Putamen (tissue), 1 donor: ENCODE measurements around the gene GUCY2D.
"Not testable (repeated sequence)": the region's sequence is repeated elsewhere in the genome, so short reads cannot be mapped to it uniquely, and the experiment has no call there.

Experiments used
- DNase-seq: peaks from one replicate; pipeline ENCODE4 v3.0.0-alpha.2; 2016; ENCODE audit warnings: low spot score

The GUCY2D gene

DNA sequence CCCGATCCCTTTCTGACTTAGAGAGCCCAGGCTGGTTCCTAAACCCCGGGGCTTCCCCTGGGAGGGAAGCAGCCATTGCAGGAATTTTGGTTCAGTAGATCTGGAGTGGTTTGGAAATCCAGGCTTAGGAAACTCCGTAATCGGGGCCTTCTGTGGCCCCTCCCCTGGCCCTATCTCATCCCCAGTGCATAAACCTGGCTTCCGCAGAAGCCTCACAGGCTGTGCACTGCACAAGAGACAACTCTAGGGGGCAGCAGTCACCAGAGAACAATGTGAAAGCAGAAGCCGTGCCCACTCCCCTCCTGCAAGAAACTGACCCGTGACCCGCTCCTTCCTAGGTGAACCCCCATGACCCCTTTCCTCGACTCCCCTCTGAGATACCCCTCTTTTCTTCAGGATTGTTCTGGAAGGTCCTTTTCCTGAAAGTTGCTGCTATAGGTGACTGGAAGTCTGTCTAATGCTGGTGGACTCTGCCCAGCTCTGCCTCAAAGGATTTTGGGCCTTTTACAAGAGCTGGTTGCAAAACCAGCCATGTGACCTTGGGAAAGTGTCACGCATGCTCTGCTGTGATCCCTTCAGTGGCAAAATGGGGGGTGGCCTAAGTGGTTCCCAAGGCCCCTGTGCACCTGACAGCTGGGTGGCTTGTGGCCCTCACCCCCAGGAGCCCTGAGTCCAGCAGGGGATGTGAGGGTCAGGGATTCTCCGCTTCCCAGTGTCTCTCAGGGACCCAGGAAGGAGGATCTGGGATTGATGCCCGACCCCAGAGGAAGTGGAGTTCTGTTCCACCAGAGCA is 14.4 kb downstream of the GUCY2D start:
- peak; percentile 29 for DNase-seq

DNA sequence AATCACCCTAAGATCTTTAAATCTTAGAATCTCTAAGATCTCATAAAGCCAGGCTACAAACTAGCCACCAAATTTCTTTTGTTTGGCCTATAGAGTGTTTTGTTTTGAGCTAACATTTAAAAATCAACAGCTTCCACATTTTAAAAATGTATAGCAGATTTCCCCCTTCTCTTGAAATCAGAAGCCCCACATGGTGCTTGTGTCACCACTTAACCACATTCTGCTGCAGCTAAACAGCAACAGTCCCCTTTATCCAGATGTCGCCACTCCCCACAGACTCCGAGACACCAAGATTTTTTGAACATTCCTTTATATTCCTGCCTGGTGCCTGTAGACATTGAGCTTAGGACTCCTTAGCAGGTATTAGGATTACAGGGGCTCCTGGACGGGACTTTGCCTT is 16.0 kb downstream of the GUCY2D start:
- DNase-seq: no peak

DNA sequence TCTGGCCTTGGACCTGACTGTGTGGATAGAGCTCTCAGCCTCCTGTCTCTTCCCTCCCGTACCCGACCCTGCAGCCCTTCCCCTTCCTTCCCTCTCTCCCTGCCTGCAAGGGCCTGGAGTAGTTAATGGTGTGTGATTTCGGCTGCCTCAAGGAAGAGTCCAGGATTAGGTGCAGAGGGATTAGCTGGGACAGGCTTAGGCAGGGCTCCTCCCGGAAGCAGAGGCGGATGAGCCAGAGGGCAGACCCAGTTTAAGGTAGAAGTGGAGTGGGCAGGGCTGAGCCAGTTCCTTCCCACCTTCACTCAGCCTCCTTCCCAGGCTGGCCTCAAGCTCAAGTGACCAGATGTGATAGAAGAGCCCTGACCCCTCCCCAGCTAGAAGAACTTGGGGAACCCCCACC is 16.8 kb downstream of the GUCY2D start:
- no peak for DNase-seq

DNA sequence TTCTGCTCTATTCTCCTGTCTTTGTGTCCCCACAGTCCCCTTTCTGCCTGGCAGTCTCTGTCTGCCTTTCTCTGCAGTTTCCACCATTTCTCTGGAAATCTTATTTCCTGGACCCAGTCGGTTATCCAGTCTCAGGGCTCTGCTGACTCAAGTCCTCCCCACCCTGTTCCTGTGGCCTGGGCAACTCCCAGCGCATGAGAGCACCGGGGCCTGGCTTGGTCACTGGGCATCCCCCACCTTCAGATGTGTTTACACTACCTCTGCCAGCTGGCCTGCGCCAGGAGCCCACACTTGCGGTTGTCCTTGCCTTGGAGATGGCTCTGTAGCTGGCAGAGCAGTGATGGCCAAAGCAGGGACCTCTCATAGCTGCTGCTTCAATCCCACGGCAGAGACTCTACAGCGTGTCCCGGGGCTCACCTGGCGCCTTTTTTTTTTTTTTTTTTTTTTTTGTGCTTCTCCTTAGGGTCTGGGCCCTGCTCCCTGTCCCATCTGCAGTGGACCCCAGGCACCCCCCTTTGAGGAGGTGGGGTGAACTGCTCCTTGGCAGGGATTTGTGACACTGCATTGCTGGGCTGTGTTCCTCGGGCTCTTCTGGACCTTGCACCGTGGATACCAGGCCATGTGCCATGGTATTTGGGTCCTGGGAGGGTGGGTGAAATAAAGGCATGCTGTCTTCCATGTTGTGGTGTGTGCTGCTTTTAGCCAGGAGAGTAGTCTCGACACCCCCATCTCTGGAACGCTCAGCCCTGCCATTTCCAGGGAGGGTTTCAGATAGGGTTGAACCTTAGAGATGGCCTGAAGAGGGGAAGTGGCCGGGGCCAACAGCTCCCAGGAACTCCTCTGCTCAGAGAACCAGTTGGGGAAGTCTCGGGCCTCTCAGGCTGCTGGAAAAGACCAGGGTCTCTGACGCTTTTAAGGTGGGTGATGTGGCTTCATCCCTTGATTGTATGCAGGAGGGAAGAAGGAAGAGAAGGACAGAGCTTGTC is 17.5 kb downstream of the GUCY2D start:
- no peak for DNase-seq

DNA sequence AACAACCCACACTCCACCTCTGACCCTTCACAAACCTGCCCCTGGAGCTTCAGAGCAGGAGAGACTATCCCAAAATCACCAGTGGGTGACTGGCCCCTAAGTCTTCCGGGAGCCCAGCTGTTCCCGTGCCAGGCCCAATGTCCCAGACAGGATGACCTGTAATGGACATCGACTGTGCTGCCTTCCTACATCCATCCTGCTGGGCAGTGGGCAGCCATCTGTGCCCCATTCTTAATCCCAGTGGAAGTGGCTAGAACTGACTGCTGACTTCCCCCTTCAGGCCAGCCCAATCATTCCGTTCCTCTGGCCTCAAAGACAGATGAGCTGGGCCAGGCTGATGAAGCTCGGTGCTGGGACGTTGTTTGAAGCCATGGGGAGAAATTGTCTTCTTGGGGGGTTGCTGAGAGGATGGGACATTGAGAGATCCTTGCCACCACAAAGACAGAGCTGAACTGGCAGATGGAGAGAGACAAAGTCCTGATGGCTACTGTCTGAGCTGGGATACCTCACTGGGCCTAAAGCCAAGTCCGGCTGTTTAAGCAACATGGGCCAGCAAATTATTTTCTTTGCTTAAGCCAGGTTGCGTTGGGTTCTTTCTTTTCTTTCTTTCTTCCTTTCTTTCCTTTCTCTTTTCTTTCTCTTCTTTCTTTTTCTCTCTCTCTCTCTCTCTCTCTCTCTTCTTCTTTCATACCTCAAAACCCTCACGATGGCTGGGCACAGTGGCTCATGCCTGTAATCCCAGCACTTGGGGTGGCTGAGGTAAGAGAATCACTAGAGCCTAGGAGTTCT is 18.6 kb downstream of the GUCY2D start:
- no peak for DNase-seq

DNA sequence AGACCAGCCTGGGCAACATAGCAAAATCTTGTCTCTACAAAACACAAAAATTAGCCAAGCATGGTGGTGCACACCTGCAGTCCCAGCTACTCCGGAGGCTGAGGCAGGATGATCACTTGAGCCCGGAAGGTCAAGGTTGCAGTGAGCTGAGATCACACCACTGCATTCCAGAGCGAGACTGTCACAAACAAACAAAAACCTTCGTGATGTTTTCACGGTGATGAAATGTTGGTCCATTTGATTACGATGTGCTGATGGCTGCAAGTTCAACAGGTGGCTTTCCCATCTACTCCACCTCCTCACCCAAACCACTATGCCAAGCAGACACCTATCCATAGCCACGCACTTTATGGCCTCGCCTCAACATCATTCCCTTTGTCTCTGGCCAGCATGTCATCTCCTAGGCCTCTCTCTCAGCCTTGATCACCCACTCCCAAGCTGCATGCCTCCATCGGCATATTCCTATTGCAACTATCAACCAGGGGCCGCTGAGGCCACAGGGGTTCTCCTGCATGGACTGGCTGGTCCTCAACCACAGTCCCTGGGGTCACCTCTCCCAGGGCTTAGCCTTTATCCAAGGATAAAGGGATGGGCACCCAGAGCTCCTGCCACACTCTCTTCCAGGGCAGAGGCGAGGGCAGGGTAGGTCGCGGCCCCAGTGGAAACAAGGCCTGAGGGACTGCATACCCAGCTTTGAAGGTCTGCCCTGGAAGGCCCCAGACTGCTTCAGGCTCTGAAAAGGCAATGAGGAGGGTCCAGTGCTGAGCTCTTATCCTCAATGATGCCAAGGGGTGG is 19.3 kb downstream of the GUCY2D start:
- no peak for DNase-seq

DNA sequence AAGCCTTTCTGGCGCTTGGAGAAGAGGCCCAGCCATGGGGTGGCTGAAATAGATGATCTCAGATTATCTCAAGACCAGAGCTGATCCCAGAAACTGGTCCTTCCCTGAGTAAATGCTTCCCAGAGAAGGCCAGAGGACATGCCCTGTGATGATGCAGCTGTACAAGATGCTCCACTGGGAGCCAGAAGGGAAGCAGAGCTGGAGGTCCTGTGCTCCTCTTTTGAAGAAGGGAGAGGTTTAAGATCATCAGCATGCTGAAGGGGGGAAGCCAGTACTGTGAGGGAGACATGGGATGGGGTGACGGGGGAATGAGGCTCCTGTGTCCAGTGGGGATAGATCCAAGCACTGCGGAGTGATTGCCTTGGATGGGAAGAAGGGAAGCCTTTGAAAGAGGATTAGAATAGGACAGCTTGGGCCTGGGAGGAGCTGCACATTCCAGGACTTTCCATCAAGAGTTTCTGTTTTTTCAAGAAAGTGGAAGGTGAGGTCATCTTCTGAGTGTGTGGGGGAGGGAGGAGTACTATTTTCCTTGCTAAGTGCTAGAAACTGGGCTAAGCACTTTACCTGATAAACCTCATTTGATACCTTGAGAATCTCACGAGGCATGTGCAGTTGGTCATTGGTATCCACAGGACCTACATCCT is 20.1 kb downstream of the GUCY2D start:
- no peak for DNase-seq

DNA sequence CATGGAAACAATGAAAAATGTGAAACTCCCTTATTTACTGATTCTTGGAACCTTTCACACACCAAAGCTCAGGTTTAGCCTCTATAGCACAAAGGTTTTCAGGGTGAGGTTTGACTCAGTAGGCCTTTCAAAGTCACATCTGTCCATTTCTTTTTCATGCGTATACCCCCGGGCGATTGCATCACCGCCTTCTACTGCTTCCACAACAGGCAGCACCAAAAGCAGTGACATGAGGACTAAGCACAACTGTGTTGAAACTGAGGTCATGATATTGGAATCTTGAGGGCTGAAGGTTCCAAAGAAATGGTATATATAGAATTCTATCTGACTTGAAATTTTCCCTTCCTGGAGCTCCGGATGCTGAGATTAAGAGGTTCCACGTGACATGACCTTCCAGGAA is 21.7 kb downstream of the GUCY2D start:
- not testable (repeated sequence) for DNase-seq

DNA sequence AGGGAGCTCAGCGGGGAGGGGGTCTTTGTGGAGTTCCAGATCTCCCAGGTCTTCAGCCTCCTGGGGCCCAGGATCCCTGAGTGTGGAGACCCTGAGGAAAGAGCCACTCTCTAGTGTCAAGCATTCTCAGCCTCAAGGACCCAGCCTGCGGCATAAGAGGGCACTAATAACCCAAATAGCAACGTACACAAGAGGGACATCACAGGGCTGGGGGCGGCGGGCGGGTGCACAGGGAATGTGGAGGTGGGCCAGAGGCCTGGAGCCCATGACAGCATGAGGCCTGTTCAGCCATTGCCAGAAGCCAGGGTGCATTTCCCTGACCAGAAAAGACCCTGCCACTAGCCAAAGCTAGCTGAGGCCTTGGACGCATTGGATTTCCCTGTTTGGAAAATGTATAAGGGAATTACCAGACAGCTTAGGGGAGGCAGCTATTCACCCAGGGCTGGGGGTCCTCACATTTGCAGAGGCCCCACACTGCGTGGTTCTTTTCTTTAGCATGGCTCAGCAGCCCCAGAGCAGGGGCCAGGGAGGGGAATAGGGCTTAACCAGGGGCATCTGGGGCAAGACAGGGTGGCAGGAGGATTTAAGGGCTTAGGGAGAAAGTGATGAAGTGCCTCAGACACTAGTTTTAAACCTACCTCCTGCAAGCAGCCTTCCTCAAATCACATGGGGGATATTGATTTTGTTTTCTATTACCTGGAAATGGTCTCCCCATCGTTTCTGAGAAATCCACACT is 22.9 kb downstream of the GUCY2D start:
- no peak for DNase-seq

DNA sequence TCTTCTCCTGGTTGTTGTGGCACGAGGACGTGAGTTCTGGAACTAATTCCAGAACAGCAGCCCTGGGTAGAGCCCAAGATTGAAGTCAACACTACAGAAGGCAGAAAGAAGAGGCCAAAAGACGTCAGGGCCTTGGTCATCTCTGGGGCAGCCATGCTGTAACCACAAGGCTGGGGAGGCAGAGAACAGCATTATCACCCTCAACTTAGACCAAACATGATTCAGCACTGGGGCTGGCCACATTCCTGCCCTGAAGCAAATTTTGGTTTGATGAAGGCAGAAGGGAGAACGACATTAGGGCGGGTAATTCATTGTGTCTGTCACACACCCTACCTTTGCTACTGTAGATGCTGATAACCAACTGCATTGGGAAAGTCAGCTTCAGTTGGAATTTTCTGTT is 26.7 kb downstream of the GUCY2D start:
- no peak for DNase-seq

DNA sequence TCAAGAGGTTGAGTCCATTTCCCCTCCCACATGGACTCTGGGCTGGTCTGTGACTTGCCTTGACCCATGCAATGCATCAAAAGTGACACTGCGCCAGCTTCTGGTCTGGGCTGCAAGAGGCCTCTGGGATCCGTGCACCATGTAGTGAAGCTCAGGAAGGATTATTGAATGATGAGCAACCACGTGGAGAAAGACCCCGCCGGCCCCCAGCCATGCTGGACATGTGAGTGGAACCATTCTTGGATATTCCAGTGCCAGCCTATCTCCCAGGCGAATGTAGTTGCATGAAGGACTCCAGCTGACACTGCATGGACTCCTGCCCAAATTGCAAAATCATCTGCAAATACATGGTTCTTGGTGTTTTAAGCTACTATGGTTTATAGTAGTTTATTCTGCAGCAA is 28.8 kb downstream of the GUCY2D start:
- no peak for DNase-seq

DNA sequence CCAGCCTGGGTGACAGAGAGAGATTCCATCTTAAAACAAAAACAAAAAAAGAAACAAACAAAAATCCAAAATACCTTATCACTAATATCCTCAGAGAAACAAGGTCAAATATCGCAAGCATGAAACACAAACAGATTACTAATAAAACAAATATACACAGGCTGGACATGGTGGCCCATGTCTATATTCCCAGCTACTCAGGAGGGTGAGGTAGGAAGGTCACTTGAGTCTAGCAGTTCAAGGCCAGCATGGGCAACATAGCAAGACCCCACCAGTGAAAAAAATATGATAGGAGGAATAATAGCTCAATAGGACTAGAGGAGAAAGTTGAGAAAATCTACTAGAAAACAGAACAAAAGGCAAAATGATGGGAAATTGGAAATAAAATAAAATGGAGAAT is 29.5 kb downstream of the GUCY2D start:
- DNase-seq: no peak

DNA sequence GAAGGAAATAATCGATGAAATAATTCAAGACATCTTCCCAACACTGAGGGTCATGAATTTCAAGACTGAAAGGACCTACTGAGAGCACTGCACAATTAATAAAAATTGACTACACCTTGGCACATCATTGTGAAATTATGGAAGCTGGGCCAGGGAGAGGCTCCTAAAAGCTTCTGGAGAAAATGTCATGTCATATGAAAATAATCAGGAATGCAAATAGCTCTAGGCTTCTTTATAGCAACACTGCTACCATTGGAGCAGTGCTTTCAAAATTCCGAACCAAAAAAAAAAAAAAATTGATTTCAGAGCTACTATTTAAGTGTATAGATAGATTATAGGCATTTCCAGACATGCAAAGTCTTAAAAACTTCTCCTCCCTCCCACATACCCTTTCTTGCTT is 30.0 kb downstream of the GUCY2D start:
- DNase-seq: no peak

DNA sequence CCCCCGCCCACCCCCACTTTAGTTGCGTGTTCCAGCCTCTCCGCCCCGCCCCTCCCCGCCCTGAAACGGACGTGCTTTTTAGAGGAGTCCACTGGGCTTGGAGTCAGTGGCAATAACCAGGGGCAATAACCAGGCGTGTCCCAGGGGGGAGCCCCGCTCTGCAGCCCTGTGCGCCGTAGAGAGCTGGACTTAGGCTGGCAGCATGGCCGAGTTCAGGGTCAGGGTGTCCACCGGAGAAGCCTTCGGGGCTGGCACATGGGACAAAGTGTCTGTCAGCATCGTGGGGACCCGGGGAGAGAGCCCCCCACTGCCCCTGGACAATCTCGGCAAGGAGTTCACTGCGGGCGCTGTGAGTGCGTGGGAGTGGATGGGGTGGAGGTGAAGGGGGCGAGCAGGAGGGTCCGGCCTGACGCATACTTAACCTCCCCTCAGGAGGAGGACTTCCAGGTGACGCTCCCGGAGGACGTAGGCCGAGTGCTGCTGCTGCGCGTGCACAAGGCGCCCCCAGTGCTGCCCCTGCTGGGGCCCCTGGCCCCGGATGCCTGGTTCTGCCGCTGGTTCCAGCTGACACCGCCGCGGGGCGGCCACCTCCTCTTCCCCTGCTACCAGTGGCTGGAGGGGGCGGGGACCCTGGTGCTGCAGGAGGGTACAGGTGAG is 36.7 kb downstream of the GUCY2D start, which contains the start of gene ALOX15B:
TSS of gene ALOX15B (plus strand) at position 106 of the 657 bp plus-strand sequence. CDS start at position 203, 97 bp downstream.
- DNase-seq: no peak

DNA sequence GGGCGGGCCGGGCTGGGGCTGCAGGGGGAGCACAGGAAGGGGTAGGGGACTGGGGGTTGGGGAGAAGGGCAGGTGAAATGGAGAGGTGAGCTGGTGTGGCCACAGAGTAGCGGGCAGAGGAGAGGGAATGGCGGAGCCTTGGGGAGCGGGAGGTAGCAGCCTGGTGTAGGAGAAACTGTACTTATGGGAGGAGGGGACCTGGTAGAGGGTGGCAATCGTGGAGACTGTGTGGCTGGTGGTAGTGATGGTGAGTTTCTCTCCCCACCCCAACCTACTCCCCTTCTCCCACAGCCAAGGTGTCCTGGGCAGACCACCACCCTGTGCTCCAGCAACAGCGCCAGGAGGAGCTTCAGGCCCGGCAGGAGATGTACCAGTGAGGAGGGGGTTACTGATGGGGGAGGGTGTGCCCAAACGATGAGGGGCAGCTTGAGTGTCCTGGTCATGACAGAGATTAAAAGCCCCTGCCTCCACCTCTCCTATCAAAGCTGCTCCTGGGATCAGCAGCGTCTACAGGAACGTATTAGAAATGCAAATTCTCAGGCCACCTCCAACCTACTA is 37.3 kb downstream of the GUCY2D start:
- no peak for DNase-seq

DNA sequence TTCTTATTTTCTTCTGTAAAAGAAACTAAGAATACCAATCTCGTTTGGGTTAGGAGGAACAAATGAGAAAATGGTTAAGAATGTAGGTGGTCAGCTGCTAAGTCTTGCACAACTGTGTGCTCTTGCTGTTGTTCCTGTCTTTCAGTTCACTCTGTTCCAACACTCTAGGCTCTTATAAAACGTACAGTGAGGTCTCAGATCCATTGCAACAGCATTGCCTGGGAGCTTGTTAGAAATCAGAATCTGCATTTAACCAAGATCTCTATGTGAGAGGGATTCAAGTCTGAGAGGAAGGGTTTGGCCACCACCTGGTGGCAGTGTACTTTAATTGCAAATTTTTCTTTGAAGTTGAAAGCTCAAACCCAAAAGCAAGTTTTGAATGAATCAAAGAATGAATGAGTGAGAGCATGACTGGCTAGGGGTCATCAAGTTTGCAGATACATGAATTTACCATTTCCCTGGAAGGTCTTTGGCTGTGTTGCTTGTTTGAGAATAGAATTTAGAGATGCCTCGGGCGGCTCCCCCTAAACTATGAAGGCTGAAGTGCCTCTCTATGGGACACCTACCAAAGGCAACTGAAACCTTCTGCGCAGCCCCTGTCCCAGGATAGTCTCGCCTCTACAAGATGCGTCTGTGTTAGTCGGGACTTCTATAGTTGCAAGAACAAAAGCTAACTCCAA is 39.0 kb downstream of the GUCY2D start:
- no peak for DNase-seq

DNA sequence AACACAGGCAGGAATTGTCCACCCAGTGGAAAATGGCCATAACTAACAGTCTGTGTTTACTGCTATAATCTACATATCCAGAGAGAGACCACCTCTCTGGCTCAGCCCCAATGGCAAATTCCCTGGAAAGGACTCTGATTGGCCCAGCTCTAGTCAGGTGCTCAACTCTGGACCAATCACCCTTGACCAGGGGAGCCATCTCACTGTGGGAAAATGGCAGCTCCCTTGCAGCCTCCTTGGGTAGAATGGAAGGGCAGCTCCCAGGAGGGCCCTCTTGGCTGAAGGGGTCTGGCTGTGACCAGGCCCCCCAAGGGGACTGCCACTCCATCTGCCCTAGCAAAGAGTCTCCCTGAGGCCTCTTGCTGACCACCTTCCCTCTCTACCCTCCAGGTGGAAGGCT is 39.6 kb downstream of the GUCY2D start:
- no peak for DNase-seq
